ENCODE results near the gene AFF2. TPM values are rescaled to one million over a fixed set of nuclear protein-coding genes. Genes with fewer than 3 reads are reported as not detected.

AFF2 gene
- total RNA-seq, 1 experiment from 2014 or later: 0.05 TPM

- POLR2A ChIA-PET: no interaction called here
Observed at GRCh38 chrX:148611993-148612392, 111.6 kb downstream of the AFF2 start.

More at GRCh38 chrX:148611993-148612392, 111.6 kb downstream of the AFF2 start:
- no TSS peak for BruUV-seq (replicated peaks)
- Histone ChIP-seq H3K79me2 (ENCODE audit: insufficient read depth, low read length) (no peaks in the 10 kb centered on the region), H2AFZ (ENCODE audit: low read depth, low read length, poor library complexity, severe bottlenecking) (no peak overlapping the region), H3K27ac (ENCODE audit: low read depth, low read length) (no peak overlapping the region), H3K9me2 (ENCODE audit: insufficient read depth) (no peaks in the 10 kb centered on the region), H3K4me1 (ENCODE audit: control insufficient read depth in 1 of 2, insufficient read depth in 2 of 2, low read length in 2 of 2) (no peaks in the 10 kb centered on the region), H3K9me3 (ENCODE audit: control insufficient read depth in 1 of 2, insufficient read depth in 1 of 2, low read depth in 1 of 2, low read length in 2 of 2) (no peaks in the 10 kb centered on the region), H3K4me2 (ENCODE audit: low read length) (no peak overlapping the region), H3K27me3 (ENCODE audit: insufficient read depth, low read length) (no peaks in the 10 kb centered on the region), H4K20me1 (ENCODE audit: insufficient read depth) (no peaks in the 10 kb centered on the region), H3K9ac (ENCODE audit: low read length) (no peak overlapping the region), H3K4me3 (replicated peaks in 1 of 2; ENCODE audit: low read depth in 1 of 2, low read length in 2 of 2) (no peak overlapping the region), H3K36me3 (ENCODE audit: control insufficient read depth in 1 of 2, insufficient read depth in 2 of 2, low read length in 2 of 2) (no peaks in the 10 kb centered on the region)
- TF ChIP-seq YY1 (IDR thresholded peaks at IDR 0.05; ENCODE audit: extremely low read depth, insufficient replicate concordance, low read depth, low read length) (no peak), SRF (IDR thresholded peaks at IDR 0.05; ENCODE audit: low read depth) (no peak), RAD21 (IDR thresholded peaks at IDR 0.05; ENCODE audit: low read depth) (no peak), ATF3 (IDR thresholded peaks at IDR 0.05) (no peak), EGR1 (IDR thresholded peaks at IDR 0.05; ENCODE audit: low read depth) (no peak), EZH2phosphoT487 (IDR thresholded peaks at IDR 0.05; ENCODE audit: borderline replicate concordance) (no peak), ZBTB33 (IDR thresholded peaks at IDR 0.05; ENCODE audit: extremely low read depth, insufficient replicate concordance, low read length) (no peak), EZH2 (IDR thresholded peaks at IDR 0.05) (no peak), SIN3A (IDR thresholded peaks at IDR 0.05; ENCODE audit: low read depth) (no peak), MAX (IDR thresholded peaks at IDR 0.05) (no peak), ELF1 (IDR thresholded peaks at IDR 0.05; ENCODE audit: borderline replicate concordance, low read depth) (no peak), CTCF (IDR thresholded peaks at IDR 0.05 in 2 of 3, conservative IDR thresholded peaks at IDR 0.05 in 1 of 3; ENCODE audit: borderline replicate concordance in 1 of 3, insufficient read depth in 1 of 3, low read depth in 2 of 3, low read length in 2 of 3) (no peak), FOSL1 (IDR thresholded peaks at IDR 0.05; ENCODE audit: low read depth) (no peak)
- ATAC-seq (no peak), DNase-seq (ENCODE audit: low read depth, low spot score) (no peak)
- intact Hi-C loops (cut with micrococcal nuclease): no loop called here
- ChIA-PET RAD21 (ENCODE audit: low non-redundant PET in 1 of 2, low total read pairs in 2 of 2, uncharacterized antibody in 2 of 2, unreplicated experiment in 2 of 2) (no interaction called here), CTCF (no interaction called here)

All from HCT116 (cell line).